T follicular helper cell (primary cell): ENCODE data around the gene ZGRF1.
"Not testable (repeated sequence)": the region's sequence is repeated elsewhere in the genome, so short reads cannot be mapped to it uniquely, and the experiment has no call there.

Experiments used
- DNase-seq: peaks from one replicate; pipeline ENCODE4 v3.0.0-alpha.2; 2020; ENCODE audit warnings: low read depth
- total RNA-seq, 2 experiments: gene quantifications; one replicate each; lab custom pipeline; 2026; lab: John Stamatoyannopoulos, UW

Gene ZGRF1, protein sequence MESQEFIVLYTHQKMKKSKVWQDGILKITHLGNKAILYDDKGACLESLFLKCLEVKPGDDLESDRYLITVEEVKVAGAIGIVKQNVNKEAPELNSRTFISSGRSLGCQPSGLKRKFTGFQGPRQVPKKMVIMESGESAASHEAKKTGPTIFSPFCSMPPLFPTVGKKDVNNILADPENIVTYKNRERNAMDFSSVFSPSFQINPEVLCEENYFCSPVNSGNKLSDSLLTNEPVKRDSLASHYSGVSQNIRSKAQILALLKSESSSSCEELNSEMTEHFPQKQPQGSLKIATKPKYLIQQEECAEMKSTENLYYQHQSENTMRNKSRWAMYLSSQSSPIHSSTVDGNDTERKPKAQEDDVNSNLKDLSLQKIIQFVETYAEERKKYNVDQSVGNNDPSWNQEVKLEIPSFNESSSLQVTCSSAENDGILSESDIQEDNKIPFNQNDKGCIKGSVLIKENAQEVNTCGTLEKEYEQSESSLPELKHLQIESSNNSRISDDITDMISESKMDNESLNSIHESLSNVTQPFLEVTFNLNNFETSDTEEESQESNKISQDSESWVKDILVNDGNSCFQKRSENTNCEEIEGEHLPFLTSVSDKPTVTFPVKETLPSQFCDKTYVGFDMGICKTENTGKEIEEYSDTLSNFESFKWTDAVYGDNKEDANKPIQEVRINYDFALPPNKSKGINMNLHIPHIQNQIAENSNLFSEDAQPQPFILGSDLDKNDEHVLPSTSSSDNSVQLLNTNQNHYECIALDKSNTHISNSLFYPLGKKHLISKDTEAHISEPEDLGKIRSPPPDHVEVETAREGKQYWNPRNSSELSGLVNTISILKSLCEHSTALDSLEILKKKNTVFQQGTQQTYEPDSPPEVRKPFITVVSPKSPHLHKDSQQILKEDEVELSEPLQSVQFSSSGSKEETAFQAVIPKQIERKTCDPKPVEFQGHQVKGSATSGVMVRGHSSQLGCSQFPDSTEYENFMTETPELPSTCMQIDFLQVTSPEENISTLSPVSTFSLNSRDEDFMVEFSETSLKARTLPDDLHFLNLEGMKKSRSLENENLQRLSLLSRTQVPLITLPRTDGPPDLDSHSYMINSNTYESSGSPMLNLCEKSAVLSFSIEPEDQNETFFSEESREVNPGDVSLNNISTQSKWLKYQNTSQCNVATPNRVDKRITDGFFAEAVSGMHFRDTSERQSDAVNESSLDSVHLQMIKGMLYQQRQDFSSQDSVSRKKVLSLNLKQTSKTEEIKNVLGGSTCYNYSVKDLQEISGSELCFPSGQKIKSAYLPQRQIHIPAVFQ (N-terminal part only)
- 16.2 to 17.0 reads per million in 2 experiments for total RNA-seq

DNA sequence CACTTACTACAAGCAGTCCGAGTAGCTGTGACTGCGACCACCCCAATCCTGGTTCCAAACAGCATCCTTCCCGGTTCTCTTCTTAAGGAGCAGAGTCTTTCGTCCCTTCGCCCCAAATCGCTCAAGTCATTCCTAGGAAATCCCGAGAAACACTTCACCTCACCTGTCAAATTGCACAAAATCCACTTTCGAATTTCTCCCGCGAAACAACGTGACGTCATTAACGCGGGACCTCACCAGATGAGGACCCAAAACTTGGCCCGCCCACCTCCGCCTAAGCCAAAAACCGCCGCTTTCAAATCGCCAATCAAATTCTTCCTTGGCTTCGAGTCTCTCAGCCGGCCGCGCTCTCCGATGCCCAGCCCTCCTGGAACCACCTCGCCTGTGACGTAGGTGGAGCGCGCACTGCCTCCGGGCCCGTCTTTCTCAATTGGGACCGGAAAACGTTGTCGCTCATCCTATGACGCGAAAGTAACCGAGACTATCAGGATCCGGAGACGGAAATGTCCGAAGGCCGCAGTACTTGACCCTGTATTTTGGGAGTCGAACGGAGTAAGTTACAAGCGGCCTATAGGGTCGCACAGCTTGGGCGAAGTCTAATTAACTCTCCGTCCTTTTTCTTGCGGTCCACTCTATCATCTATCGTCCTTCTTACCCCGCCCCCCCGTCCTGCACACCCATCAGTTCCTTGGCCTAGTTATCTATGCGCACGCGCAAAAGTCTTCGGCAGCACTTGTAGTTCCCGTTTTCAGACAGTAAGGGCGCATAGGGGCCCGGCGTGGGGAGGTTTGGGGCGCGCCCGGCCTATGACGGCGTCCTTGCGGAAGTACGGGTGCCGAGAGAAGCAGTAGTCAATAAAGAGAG, at the start of gene ZGRF1, which contains the start of gene LARP7:
Gene ZGRF1, minus strand, starts transcription at position 222 of the 864 bp plus-strand sequence. CDS start 3,733 bp downstream, outside the sequence.
Gene LARP7, plus strand, starts transcription at position 456 of the 864 bp plus-strand sequence. CDS start 7,527 bp downstream, outside the sequence.
- peak; percentile 98 for DNase-seq

DNA sequence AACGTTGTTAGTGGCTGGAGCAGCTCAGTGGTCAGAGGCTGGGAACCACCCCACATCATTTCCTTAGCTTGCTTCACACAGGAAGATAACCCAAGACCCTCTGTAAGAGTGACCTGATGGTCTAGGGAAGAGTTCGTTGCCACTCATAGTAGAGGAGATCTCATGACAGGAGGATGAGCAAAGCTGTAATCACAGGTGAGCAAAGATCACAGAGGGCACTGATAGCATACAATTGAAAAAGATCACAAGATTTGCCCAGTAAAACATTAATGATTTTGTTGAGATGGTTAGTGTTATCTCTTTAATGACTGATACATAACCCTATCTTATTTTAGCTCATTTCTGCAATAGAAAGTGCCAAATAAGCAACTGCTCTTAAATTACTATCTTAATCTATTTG, 44.3 kb upstream of the ZGRF1 start:
- DNase-seq = no peak

GRCh38 chr4:112677519-112678091, 40.9 kb upstream of the ZGRF1 start:
- no peak for DNase-seq

DNA sequence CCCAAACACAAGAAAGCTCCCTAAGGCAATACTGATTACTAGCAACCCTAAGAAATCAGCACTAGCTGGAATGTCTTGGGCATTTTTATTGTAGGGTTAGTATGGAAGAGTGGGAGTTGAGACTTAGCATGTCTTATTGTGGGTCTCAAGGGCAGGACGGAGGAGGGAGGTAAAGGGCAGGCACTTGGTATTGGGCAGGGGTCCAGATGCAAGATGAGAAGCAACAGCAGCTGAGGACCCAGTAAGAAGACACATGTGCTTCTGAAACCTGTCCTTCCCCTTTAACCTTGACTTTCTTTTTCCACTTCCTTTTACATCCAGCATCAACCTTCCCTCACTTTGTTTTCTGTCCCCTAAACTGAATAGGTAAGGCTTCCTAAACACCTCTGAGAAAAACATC, 37.7 kb upstream of the ZGRF1 start:
- DNase-seq = no peak

DNA sequence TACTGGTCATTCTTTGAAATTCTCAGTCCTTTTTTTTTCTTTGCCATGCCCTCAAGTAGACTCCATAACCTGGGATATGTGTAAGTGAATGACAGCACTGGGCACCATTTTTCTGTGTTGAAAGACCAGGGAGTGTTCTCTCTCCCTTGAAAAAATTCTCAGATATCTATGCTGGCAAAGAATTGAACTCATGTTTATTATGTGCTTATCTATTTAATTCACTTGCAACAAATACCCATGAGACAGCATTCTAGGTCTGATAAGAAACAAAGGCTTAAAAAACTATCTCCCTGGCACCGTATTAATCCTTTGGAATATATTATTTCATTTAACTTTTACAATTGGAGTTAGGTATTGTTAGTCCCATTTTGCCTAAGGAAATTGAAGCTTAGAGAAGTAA, 37.0 kb upstream of the ZGRF1 start:
- no peak for DNase-seq

DNA sequence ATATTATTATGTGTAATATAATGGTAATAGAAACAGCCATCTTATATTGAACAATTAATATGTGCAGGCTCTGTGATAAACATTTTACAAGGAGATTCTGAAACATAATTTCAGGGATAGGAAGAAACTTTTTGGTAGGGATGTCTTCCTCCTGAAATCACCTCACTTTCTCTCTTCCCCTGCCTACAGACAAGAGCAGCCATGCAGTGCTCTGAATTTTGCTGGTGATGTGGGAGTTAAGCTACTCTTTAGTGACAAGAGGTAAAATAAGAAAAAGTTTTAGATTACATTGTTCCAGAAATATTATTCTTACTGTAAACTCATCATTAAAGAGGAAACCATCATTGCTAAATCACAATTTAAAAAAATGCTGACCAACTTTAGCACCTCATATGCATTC, 36.4 kb upstream of the ZGRF1 start:
- no peak for DNase-seq

GRCh38 chr4:112668131-112668530, 31.4 kb upstream of the ZGRF1 start:
- DNase-seq = no peak

GRCh38 chr4:112664611-112665010, 27.9 kb upstream of the ZGRF1 start:
- no peak for DNase-seq

DNA sequence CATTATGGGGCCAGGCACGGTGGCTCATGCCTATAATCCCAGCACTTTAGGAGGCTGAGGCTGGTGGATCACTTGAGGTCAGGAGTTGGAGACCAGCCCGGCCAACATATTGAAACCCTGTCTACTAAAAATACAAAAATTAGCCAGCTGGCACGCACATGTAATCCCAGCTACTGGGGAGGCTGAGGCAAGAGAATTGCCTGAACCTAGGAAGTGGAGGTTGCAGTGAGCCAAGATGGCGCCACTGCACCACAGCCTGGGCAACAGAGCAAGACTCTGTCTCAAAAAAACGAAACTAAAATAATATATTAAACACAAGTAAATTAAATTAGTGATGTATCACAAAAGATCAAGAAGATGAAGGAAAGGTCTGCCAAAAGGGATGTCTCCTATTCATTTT, 19.4 kb upstream of the ZGRF1 start:
- not testable (repeated sequence) for DNase-seq

DNA sequence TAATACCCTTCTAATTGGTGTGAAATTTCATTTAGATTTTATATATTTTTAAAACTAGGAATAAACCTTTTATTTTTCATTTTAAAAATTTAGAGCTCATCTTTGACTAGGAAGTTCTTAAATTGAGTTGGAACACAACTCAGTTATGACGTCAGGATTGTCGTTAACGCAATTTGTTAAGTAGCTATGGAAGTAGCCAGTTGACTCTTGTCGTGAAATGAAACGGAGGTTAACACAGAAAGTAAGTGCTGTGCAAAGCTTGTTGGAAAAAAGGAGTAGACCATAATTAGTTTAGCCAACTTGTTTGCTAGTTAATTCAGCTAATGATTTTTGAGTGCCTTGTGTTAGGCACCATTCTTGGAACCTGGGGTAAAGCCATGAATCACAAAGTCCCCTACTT, 18.6 kb upstream of the ZGRF1 start:
- no peak for DNase-seq

DNA sequence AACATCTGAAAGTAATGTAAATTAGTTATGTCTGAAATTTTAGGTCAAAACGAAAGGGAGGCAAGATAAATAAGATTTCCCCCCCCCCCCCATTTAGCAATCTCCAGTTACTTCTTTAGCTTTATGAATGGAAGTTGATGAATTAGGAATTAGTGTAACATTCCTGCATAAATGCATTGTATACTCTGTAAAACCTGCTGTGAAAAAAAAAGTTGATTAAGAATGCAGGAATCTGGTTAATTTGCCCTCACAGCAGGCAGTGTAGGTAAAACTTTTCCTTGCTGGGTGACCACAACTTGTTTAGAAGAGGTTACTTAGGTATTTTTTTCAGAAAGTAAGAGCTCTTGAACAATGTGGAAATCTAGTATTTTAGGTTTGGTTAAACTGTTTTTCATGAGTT, 15.5 kb upstream of the ZGRF1 start:
- DNase-seq = no peak

- DNase-seq = no peak
These were observed 14.9 kb upstream of the ZGRF1 start for GRCh38 chr4:112651641-112652040.

- no peak for DNase-seq
These were observed 13.6 kb upstream of the ZGRF1 start for GRCh38 chr4:112650332-112650731.

DNA sequence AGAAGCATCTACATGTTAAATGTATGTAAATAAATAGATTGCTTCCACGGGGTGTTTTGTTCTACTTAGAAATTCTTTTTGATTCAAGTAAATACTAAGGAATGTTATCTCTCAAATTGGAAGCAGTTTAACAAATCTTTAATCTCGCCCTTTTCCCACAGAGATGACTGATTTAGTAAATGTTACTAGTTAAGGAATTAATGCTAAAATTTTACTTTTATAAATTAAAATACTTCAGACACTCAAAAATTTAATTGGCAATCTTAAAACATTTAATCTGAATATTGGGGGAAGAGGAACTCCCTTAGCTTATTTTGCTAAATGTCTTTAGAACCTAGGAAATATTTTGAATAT, 12.3 kb upstream of the ZGRF1 start:
- no peak for DNase-seq

DNA sequence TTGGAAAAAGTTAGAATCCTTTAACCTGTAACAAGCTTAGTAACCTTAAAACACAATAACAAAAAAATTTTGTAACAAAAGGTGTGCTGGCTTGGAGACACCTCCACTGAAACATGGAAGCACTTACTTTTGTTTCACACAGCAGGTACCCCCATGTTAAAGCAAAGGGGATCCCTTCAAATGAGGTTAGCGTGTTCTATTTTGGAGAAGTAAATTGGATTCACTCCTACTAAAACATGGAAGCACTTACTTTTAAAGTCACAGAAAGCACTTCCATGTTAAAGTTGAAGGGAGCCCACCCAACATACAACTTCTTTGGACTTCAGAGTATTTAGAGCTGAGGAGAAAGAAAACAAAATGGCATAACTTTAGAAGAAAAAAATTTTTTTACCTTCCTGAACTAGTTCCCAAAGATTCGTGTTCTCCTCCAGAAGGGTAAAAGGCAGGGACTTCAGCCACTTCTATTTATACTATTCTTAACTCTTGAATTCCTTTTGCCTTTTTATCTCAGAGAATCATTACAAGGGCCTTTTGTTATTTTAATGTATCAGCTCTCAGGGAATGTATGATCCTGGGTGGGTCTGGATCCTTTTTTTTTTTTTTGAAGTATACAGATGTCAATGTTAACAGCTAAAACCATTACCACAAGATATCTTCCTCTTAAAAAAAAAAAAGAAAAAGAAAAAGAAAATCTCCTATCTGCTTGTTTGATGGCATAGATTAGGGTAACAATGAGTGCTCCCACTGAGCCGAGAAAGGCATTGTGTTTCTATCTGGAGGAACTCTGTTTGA, 11.8 kb upstream of the ZGRF1 start:
- no peak for DNase-seq

GRCh38 chr4:112647785-112648184, 11.1 kb upstream of the ZGRF1 start:
- DNase-seq = no peak

- DNase-seq = no peak
These were observed 10.2 kb upstream of the ZGRF1 start for GRCh38 chr4:112646632-112647537.

GRCh38 chr4:112645541-112646329, 9.0 kb upstream of the ZGRF1 start:
- DNase-seq = no peak
